Activated T-helper 2 cell treated with anti-CD3 and anti-CD28 coated beads, Interferon-gamma antibody, Interleukin-2, Interleukin-4, amounts not matched to agents 10 μg/mL and 5 μg/mL and 100 μg/mL, durations not matched to agents 14 hours and 24 hours and 36 hours (primary cell): Measurements from ENCODE around the gene AP1G1. TPM values are rescaled to one million over a fixed set of nuclear protein-coding genes. Genes with fewer than 3 reads are reported as not detected.

Source experiments
- DNase-seq: peaks from one replicate; pipeline ENCODE4 v3.0.0; 2021; ENCODE audit warnings: low spot score
- H3K27ac Mint-ChIP-seq: one replicate; pipeline ENCODE4 v1.8.0; 2021; ENCODE audit warnings: mixed read lengths
- H3K27me3 Mint-ChIP-seq: one replicate; pipeline ENCODE4 v1.8.0; 2021; ENCODE audit warnings: low read depth, mixed read lengths
- H3K36me3 Mint-ChIP-seq: one replicate; pipeline ENCODE4 v1.8.0; 2021; ENCODE audit warnings: low read depth, mixed read lengths
- H3K4me1 Mint-ChIP-seq: one replicate; pipeline ENCODE4 v1.8.0; 2021; ENCODE audit warnings: low read depth, mixed read lengths
- H3K4me3 Mint-ChIP-seq: one replicate; pipeline ENCODE4 v1.8.0; 2021; ENCODE audit warnings: low read depth, mild to moderate bottlenecking, moderate library complexity, mixed read lengths
- H3K9me3 Mint-ChIP-seq: one replicate; pipeline ENCODE4 v1.8.0; 2021; ENCODE audit warnings: mixed read lengths
- intact Hi-C: fragments of 100-400 bp; cut with micrococcal nuclease; formaldehyde crosslinking; loops from one replicate; pipeline ENCODE4 v1.15.1; 2023
- total RNA-seq: library from RNA; stranded (reverse); gene quantifications from 2 replicates; pipeline ENCODE4 v1.2.3, GENCODE V29; 2022

The AP1G1 gene
- total RNA-seq, 1 donor from 2014 or later = 91.6 TPM

DNA sequence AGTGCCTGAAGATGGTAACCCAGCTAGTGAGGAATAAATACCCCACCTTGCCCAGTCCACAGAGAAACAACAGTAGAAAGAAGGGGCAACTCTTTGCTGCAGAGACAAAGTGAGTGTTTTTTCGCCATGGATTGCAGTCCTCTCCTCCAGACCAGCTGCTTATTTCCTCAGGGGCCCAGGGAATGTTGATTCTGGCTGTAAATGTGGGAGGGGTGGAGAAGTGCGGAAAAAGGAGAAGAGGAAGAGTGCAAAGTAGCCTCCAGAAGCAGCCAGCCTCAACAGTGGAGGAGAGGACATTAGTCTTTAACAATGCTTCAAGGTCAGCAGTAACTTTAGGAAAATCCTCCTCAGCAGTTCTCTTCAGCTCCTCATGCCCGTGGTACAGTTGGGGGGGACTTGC, 76.0 kb downstream of the AP1G1 start:
- H3K27ac Mint-ChIP-seq = no peak overlapping the region
- H3K36me3 Mint-ChIP-seq = peaks cover 51% of the 10 kb centered on the region
- DNase-seq = no peak
- H3K9me3 Mint-ChIP-seq = no peaks in the 10 kb centered on the region
- intact Hi-C loops = no loop called here
- peaks cover 4% of the 10 kb centered on the region for H3K4me1 Mint-ChIP-seq
- H3K4me3 Mint-ChIP-seq = no peak overlapping the region
- H3K27me3 Mint-ChIP-seq = no peaks in the 10 kb centered on the region

- H3K36me3 Mint-ChIP-seq = peaks cover 22% of the 10 kb centered on the region
- intact Hi-C loops = loop anchor here (10.0 kb wide), 2 partner anchors 237 to 367 kb away; partner anchors contain the start of genes DHX38 and TXNL4B
- no peak overlapping the region for H3K4me3 Mint-ChIP-seq
- peaks cover 9% of the 10 kb centered on the region for H3K27me3 Mint-ChIP-seq
- no peaks in the 10 kb centered on the region for H3K9me3 Mint-ChIP-seq
- no peak for DNase-seq
- H3K4me1 Mint-ChIP-seq = peaks cover 13% of the 10 kb centered on the region
- no peak overlapping the region for H3K27ac Mint-ChIP-seq
These were observed 80.9 kb downstream of the AP1G1 start for GRCh38 chr16:71727551-71728324.

DNA sequence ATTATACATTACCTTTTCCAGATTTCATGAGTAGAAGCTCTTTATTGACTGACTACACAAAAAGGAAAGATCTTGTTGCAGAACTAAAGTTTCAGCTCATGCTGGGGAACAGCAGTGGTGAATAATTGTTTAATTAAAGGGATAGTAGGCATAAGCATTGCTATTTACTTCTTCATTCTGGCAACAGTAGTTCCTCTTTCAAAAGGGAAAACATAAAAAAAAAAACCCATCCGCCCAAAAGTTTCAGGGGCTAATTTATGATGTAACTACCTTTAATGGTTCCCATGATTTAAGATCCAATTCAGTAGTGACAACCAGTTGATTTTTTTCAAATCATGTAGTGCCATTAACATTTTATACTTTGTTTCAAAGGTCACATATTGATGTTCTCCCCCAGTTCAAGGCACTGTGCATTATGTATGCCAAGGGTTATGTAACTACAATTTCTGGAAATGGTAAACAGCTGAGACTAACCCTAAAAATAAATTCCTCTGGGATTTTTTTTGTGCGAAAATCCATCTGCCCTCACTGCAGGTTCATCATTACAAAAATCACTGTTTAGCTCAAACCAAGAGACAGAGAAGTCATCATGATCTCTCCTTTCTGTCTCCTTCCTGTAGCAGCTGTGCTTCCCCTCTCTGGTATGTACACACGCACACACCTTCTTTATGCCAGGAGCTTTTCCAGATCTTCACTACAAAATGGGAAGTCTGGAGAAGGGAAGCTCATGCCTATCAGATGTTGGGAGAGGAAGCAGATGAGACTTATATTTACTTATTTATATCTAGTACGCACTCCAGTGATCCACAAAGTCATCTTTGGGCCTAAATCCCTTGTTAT, 81.9 kb downstream of the AP1G1 start:
- Mint-ChIP-seq H3K9me3 (no peaks in the 10 kb centered on the region), H3K27me3 (peaks cover 9% of the 10 kb centered on the region), H3K36me3 (peaks cover 14% of the 10 kb centered on the region), H3K27ac (no peak overlapping the region), H3K4me1 (peaks cover 16% of the 10 kb centered on the region), H3K4me3 (no peak overlapping the region)
- intact Hi-C loops = loop anchor here (10.0 kb wide), 2 partner anchors 238 to 368 kb away; partner anchors contain the start of genes DHX38 and TXNL4B
- DNase-seq = no peak

- Mint-ChIP-seq H3K27ac (no peak within 1 kb of the TSS), H3K4me3 (peak within 1 kb of the TSS; percentile 81), H3K9me3 (no peaks in the 10 kb centered on the region), H3K4me1 (peaks cover 12% of the 10 kb centered on the region), H3K36me3 (peaks cover 4% of the 10 kb centered on the region), H3K27me3 (peaks cover 9% of the 10 kb centered on the region)
- DNase-seq = no peak
- intact Hi-C loops = loop anchor here (2.0 to 10.0 kb wide), 4 partner anchors 158 to 370 kb away; partner anchors contain the start of genes DHX38, IST1, TXNL4B and ZNF821
These were observed 84.3 kb downstream of the AP1G1 start, which contains the start of gene PHLPP2 for GRCh38 chr16:71724320-71724751. Gene PHLPP2 (minus strand): TSS chr16:71724701. CDS start chr16:71714795, 9,906 bp downstream.

- peak; percentile 71 for DNase-seq
- H3K4me3 Mint-ChIP-seq = peak overlapping the region; percentile 81
- H3K27me3 Mint-ChIP-seq = peaks cover 9% of the 10 kb centered on the region
- H3K4me1 Mint-ChIP-seq = peaks cover 12% of the 10 kb centered on the region
- no peaks in the 10 kb centered on the region for H3K9me3 Mint-ChIP-seq
- peaks cover 7% of the 10 kb centered on the region for H3K36me3 Mint-ChIP-seq
- intact Hi-C loops = loop anchor here (1.0 to 10.0 kb wide), 6 partner anchors 86 to 371 kb away; partner anchors contain the start of genes DHODH, DHX38, IST1 and TXNL4B
- no peak overlapping the region for H3K27ac Mint-ChIP-seq
These were observed 84.9 kb downstream of the AP1G1 start for GRCh38 chr16:71723537-71724319.

DNA sequence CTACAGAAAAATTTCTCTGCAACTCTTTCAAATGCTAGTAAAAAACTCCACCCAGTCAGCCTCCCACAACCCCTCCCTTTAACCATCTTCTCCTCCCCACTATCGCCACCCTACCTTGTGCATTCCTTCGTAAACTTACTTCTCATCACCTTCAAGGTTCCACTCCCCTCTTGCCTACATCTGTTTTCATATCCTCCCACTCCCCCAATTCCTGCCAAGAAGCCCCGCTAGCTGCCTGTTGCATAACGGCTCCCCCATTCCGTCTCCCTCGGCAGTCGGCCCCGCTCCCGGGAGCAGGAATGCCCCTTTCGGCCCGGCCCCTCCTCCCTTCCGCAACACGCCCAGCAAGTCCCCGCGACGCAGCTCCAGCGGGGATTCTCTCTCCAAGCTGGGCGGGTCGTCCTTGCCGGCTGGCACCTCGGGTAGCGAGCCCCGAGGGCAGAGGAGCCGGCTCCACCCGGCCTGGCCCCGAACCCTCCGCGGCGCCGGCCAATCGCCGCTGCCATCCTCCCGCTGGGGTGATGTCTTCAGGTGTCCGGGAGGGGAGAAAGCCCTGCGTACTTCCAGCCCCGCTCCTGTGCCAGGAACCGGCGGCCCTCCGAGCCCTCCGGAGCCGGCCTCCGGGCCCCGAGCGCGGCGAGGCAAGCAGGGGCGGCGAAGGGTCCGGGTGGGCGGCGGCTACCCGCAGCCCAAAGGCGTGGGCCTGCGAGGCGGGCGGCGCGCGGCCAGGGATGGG, 85.7 kb downstream of the AP1G1 start:
- no peaks in the 10 kb centered on the region for H3K9me3 Mint-ChIP-seq
- peaks cover 12% of the 10 kb centered on the region for H3K4me1 Mint-ChIP-seq
- peak; percentile 48 for DNase-seq
- H3K27ac Mint-ChIP-seq = peak overlapping the region; percentile 78
- H3K4me3 Mint-ChIP-seq = peak overlapping the region; percentile 87
- H3K27me3 Mint-ChIP-seq = peaks cover 9% of the 10 kb centered on the region
- intact Hi-C loops = loop anchor here (1.0 to 10.0 kb wide), 6 partner anchors 86 to 372 kb away; partner anchors contain the start of genes DHODH, DHX38, TXNL4B and ZNF821
- H3K36me3 Mint-ChIP-seq = peaks cover 8% of the 10 kb centered on the region

- Mint-ChIP-seq H3K27me3 (peaks cover 9% of the 10 kb centered on the region), H3K36me3 (peaks cover 8% of the 10 kb centered on the region), H3K4me3 (peak overlapping the region; percentile 87), H3K9me3 (no peaks in the 10 kb centered on the region), H3K4me1 (peaks cover 12% of the 10 kb centered on the region), H3K27ac (no peak overlapping the region)
- intact Hi-C loops = loop anchor here (5.0 to 10.0 kb wide), 3 partner anchors 161 to 374 kb away; partner anchors contain the start of genes DHX38, TXNL4B and ZNF821
- DNase-seq = no peak
These were observed 87.4 kb downstream of the AP1G1 start for GRCh38 chr16:71721066-71721740.

DNA sequence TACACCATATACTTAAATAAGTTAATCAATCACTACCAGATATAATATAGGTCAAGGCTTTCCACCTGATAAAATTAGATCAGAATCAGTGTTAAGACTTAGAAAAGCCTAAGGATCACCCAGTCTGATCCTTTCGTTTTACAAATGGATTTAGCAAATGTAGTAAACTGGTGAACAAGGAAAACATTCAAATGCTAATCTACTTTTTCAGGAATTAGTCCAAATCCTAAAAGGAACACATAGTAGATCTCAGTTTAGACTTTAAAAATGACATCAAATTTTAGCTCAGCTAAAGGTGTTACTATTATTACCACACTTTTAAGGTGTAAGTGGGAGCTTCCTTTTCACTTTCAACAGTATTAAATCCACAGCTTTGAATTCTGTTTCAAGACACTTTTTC, 96.1 kb downstream of the AP1G1 start:
- Mint-ChIP-seq H3K9me3 (no peaks in the 10 kb centered on the region), H3K4me1 (peaks cover 15% of the 10 kb centered on the region), H3K27me3 (no peaks in the 10 kb centered on the region), H3K36me3 (peaks cover 7% of the 10 kb centered on the region), H3K27ac (no peak overlapping the region), H3K4me3 (no peak overlapping the region)
- DNase-seq = no peak
- intact Hi-C loops = no loop called here

- H3K27me3 Mint-ChIP-seq = no peaks in the 10 kb centered on the region
- H3K36me3 Mint-ChIP-seq = peaks cover 7% of the 10 kb centered on the region
- DNase-seq = no peak
- no peak overlapping the region for H3K27ac Mint-ChIP-seq
- H3K9me3 Mint-ChIP-seq = no peaks in the 10 kb centered on the region
- intact Hi-C loops = no loop called here
- peaks cover 15% of the 10 kb centered on the region for H3K4me1 Mint-ChIP-seq
- no peak overlapping the region for H3K4me3 Mint-ChIP-seq
These were observed 96.8 kb downstream of the AP1G1 start for GRCh38 chr16:71711789-71712188.

GRCh38 chr16:71709229-71709781, 99.3 kb downstream of the AP1G1 start:
- DNase-seq = no peak

DNA sequence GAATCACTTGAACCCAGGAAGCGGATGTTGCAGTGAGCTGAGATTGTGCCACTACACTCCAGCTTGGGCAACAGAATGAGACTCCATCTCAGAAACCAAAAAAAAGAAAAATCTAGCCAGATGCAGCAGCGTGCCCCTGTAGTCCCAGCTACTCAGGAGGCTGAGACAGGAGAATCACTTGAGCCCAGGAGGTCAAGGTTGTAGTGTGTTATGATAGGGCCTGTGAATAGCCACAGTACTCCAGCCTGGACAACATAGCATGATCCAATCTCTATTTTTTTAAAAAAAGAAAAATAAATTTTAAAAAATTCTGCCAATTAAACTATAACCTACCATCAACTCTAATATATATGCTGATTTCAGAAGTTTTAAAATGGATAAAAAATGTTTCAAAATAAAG, 99.9 kb downstream of the AP1G1 start:
- Mint-ChIP-seq H3K9me3 (no peaks in the 10 kb centered on the region), H3K27ac (no peak overlapping the region), H3K27me3 (no peaks in the 10 kb centered on the region), H3K36me3 (peaks cover 6% of the 10 kb centered on the region), H3K4me1 (peaks cover 10% of the 10 kb centered on the region), H3K4me3 (no peak overlapping the region)
- intact Hi-C loops = no loop called here
- DNase-seq = no peak

More at GRCh38 chr16:71709229-71709781, 99.3 kb downstream of the AP1G1 start:
- Mint-ChIP-seq H3K27ac (no peak overlapping the region), H3K9me3 (no peaks in the 10 kb centered on the region), H3K4me3 (no peak overlapping the region), H3K36me3 (peaks cover 6% of the 10 kb centered on the region), H3K27me3 (no peaks in the 10 kb centered on the region), H3K4me1 (peaks cover 10% of the 10 kb centered on the region)
- intact Hi-C loops = no loop called here
